ENCODE data around the gene STARD9. TPM values are rescaled to one million over a fixed set of nuclear protein-coding genes. Genes with fewer than 3 reads are reported as not detected.
"Not testable (repeated sequence)": the region's sequence is repeated elsewhere in the genome, so short reads cannot be mapped to it uniquely, and the experiment has no call there.

STARD9 gene
- total RNA-seq, 1 donor from 2014 or later, result 17.0 TPM

DNA sequence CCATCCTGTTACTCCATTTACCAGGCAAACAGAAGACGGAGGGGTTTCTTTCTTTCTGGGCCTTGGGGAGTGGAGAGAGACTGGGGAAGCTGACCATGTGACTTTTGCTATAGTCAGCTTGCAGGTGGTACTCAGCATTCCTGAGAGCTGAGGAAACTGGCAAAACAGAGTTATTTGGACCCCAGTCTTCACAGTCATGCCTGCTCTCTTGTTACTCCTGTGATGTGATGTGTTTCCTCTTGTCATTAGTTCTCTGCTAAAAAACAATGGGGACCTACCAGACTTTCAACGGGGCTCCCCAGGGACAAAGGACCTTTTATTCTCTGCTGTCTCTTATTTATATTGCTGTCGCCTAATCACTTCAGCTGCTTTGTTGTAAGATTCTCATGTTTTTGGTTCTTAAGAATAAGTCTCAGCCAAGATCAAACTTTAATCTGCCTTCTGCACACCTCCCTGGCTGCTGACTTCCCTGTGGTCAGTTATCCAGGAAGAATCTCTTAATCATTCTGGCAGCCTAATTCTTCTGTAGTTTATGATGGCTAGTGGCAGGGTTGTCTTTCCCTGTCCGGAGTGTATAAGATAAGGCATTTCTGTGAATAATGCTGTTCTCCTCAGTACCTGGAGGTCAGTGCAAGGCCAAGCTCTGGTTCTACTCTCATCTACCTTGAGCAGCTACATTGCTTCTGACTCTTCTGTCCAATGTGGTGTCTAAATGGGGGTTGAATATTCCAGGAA is 8.8 kb downstream of the STARD9 start:
- no peak for DNase-seq (ENCODE audit: low spot score)

GRCh38 chr15:42590619-42591237 is 15.3 kb downstream of the STARD9 start:
- DNase-seq (ENCODE audit: low spot score), result no peak

DNA sequence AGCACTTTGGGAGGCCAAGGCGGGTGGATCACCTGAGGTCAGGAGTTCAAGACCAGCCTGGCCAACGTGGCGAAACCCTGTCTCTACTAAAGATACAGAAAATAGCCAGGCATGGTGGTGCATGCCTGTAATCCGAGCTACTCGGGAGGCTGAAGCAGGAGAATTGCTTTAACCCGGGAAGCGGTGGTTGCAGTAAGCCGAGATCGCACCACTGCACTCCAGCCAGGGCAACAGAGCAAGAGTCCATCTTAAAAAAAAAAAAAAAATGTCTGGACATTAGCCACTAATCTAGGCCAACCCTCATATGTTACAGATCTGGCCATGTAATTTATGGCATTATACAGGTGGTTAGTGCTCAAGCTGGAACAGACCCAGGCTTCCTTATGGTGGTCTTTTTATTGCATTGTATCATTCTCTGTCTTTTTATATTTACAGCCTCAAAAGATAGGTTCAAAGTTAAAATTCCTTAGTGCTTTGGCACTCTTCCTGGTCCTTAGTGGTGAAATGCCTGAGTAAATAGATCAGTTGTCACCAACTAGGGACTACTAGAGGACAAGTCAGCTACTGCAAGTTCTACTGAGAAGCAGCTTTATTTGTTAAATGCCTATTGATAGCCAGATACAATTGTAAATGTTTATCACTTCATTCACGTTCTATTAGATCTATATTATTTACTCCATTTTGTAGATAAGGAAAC is 16.0 kb downstream of the STARD9 start:
- DNase-seq (ENCODE audit: low spot score), result no peak

- no peak for DNase-seq (ENCODE audit: low spot score)
Measured at GRCh38 chr15:42592716-42593115, 17.3 kb downstream of the STARD9 start.

GRCh38 chr15:42593143-42593542 is 17.7 kb downstream of the STARD9 start:
- no peak for DNase-seq (ENCODE audit: low spot score)

DNA sequence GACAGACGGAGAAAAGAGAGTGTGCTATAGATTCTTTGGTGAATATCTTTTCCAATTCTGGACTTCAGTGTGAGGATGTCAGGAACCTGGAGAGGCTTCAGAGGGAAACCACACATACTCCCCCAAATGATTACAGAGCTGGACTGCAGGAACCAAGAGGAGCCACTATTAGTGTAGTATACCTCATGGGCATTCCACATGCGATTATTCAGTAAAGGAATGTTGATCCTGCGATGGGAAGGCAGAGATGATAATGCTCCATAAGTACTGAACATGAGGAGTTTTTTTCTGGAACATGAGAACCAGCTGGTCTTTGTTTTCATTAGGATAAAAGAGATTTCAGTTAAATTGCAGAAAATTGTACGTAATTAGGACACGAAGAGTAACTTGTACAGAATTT is 18.7 kb downstream of the STARD9 start:
- DNase-seq (ENCODE audit: low spot score), result no peak

DNA sequence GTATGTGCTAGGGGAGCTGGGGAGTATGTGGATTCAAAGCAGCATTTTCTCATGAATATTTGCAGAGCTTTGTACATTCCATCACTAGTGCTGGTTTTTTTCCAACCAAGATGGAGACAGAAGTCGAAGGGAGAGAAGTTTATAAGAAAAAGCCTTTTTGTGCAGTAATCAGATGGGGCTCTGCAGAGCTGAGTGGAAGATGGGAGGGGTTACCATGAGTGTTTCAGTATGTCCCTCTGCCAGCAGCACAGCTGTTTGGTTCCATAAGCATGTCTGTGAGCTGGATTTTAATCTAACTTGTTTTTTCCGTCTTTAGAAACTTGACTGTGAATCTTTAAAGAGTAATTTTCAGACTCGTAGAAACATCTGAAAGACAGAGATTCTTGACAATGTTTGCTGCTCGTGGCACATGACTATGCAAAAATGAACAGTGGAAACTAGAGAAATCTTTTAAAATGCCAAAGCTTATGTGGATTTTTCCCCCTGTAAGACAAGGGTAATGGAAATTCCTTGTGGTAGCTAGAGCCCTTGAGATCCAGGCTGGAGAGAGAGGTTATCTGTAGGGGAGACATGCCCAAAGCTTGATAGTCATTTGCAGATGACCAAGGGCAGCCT is 20.3 kb downstream of the STARD9 start:
- DNase-seq (ENCODE audit: low spot score), result no peak

- DNase-seq (ENCODE audit: low spot score), result not testable (repeated sequence)
Measured at GRCh38 chr15:42601316-42601715, 25.9 kb downstream of the STARD9 start.

DNA sequence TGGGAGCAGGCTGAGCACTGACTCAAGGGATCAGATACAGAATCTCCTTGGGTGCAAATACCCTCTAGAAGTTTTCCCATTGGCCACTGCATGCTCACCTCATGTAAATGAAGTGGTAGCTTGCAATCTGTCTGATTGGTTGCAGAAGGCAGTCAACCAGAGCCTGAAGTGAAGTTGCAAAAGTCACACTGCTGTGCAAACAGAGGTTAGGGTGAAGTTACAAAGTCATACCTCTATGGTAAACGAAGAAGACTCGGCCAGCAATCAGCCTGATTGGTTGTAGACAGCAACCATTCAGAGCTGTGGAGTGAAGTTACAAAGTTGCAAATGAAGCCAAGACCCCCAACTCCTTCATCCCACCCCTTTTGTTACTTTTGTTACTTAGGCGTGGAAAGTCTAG is 27.1 kb downstream of the STARD9 start:
- DNase-seq (ENCODE audit: low spot score), result no peak

DNA sequence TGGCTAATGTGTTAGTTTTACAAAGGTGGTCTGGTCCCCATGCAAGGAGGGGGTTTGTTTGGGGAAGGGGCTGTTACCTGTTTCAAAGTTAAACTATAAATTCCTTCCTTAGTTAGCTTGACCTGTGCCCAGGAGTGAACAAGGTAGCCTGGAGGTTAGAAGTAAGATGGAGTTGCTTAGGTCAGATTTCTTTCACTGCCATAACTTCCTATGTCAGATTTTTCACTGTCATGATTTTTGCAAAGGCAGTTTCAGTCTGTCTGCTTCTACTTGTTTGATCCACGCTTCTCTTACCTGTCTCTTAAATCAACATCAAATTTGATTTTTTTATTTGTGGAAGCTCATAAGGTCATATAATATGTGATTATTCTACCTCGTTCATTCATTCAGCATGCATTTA is 28.6 kb downstream of the STARD9 start:
- no peak for DNase-seq (ENCODE audit: low spot score)

DNA sequence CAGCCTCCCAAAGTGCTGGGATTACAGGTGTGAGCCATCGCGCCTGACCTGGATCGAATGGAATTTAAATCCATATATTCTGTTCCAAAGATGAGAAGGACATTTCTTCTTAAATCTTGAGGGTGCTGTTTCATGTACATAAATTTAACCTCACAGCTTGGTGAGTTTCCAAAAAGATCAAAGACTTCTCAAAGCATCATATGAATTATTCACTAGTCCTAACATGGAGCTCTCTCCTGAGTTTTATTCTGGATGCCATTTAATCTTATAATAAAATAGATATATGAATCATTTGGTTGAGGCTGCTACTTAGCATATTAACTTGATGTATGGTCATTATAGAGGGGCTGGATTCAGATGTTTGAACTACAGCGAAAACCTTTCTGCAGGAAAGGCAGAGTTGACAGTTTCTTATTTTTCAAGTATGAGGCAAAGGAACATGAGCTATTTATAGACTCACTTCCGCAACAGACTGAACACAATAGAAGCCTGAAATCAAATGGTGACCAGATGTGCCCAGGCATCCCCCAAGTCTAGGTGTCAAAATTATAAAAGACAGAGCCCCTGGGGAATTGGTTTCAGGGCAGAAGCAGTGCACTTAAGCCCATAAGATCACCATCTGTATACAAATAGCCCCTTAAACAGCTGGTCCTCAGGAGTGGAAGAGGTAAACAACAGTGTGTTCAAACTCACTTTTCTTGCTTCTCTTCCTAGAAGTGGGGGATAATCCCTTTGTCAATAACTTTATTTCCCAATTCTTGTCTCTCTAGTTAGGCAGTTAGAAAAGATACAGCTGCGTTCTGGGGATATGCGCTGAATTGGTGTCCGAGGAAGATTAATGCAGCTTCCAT is 29.7 kb downstream of the STARD9 start:
- DNase-seq (ENCODE audit: low spot score), result no peak

DNA sequence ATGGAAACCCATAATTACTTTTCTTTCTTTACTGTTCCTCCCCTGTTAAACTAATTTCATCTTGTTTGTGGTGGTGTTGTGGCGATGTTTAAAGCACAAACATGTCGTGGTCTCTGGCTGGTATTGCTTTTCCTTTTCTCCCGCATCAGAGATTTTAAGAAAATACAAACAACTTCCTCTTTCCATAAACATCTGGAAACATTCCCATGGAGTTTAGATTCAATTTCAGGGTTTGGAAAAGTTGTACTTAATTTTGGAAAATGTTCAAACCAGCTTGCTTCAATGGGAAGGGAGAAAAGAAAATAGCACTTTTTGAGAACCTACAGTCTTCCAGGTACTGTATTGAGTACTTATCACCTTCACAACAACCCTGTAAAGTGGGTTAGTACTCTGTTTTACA is 30.4 kb downstream of the STARD9 start:
- DNase-seq (ENCODE audit: low spot score), result no peak

DNA sequence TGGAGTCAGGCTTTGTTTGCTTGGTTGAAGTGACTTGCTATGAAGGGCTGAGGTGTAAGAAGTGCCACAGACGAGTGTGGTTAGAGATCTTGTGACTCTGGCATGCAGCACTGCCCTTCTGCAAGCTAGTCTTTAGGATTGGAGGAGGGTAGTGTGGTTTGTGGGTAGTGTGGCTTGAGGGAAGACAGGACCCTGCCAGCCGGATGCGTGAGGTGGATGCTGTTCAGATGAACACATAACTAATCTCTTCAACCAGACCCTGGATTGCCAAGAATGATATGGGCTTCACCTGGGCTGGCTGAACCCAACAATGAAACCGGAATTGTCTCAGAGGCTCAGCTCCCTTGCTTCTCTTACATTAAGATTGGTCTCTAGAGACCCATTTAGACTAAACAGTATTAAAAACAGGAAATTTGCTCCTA is 32.7 kb downstream of the STARD9 start:
- DNase-seq (ENCODE audit: low spot score), result no peak

- no peak for DNase-seq (ENCODE audit: low spot score)
Measured at GRCh38 chr15:42608752-42609488, 33.5 kb downstream of the STARD9 start.

DNA sequence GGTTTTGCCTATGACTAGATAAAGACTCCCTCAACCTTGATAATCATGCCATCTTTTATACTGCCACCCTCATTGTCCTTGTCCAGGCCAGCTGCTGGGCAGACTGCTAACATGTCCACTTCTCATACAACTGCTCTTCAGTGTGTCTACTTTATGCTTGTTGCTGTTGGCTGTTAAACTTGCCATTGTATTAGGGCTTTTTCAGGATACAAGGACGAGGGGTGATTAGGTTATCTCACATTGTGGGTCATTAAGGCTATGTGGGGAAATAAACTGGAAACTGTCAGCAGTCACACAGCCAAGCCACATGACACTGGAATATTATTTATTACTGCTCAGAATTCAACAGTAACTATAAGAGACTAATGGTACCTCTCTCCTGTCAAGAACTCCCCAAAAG is 36.1 kb downstream of the STARD9 start:
- DNase-seq (ENCODE audit: low spot score), result no peak

DNA sequence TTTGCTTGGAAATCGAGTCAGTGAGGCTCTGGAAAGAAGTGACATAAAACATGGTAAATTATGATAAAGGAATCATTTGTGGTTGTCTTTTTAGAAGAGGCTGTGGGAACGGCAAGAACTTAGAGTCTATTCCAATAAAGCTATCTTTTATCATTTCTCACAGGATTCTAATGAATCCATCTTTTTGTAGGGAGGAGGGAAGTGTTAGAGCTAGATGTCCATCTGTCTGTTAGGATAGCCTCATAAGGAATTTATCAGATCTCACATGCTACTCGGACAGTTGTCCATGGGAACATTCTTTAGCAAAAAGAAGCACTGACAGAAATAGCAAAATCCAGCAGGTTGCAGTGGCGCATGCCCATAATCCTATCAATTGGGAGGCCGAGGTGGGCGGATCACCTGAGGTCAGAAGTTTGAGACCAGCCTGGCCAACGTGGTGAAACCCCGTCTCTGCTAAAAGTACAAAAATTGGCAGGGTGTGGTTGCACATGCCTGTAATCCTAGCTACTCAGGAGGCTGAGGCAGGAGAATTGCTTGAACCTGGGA is 37.0 kb downstream of the STARD9 start:
- no peak for DNase-seq (ENCODE audit: low spot score)

DNA sequence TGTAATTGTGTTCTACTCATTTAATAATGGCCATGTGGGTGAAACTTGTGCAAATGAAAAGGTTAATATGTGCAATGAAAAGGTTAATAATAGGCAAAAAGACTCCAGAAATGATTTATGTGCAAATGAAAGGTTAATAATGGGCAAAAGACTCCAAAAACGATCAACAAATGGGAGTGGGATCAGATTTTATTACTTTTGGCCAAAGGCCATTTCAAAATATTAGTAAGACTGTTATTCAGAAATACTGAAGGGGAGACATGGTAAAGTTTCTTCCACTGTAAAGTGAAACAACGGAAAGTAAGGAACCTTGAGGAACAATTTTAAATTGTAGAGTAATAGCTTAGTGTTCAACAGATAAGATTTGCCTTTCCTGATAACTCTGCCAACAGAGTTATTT is 40.7 kb downstream of the STARD9 start:
- DNase-seq (ENCODE audit: low spot score), result no peak

DNA sequence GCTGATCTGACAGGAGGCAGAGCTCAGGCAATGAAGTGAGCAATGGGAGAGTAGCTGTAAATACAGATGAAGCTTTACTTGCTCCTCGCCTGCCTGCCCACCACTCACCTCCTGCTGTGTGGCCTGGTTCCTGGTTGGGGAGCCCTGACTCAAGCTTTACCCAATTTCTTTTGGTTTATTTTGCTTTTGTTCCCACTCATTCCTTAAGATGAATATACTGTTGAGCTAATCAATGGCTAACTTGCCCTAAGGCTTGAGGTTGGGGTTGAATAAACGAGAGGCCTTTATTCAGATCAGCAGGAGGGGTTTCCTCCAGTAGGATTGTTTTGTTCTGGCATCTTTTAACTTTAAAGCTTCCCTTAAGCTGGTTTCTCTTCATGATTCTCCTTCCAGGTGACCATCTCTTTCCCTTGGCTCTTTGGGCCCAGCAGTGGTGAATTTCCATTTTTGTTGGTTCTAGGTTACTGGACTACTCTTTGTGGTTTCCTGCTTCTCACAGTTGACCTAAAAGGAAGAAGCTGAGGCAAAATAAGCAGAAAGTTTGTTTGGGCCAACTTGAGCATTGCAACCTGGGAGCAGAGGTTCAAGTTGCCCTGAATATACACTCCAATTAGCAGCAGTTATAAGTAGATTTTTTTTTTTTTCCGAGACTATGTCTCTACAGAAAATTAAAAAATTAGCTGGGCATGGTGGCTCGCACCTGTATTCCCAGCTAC is 44.4 kb downstream of the STARD9 start:
- DNase-seq (ENCODE audit: low spot score), result no peak

DNA sequence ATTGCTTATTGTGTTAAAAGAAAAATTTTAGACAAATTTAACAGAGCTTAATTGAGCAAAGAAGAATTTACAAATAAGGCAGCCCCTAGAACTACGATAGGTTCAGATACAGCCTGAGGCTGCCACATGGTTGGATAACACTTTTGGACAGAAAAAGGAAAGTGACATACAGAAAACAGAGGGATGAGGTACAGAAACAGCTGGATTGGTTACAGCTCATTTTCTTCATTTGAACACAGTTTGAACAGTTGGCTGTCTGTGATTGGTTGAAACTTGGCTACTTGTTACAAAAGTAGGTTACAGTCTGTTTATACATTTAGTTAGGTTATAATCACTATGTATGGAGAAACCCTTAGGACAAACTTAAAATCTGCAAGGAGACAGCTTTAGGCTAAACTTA is 46.0 kb downstream of the STARD9 start:
- DNase-seq (ENCODE audit: low spot score), result no peak

Measured in mesenteric fat pad (tissue), 1 donor.